Measurements from ENCODE around the gene HLA-DMA.
"Not testable (repeated sequence)": the region's sequence is repeated elsewhere in the genome, so short reads cannot be mapped to it uniquely, and the experiment has no call there.

DNA sequence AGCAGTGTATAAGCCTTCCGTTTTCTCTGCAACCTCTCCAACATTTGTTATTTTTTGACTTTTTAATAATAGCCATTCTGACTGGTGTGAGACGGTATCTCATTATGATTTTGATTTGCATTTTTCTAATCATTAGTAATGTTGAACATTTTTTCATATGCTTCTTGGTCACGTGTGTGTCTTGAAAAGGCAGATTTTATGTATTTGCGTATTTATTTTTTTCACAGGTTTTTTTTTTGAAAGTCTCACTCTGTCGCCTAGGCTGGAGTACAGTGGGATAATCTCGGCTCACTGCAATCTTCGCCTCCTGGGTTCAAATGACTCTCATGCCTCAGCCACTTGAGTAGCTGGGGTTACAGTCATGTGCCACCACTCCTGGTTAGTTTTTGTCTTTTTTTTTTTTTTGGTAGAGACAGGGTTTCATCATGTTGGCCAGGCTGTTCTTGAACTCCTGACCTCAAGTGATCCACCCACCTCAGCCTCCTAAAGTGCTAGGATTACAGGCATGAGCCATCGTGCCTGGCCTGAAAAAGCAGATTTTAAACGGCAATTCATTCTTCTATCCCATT, 10.3 kb downstream of the HLA-DMA start:
- TF ChIP-seq CTCF, POLR2AphosphoS5, POLR2A (IDR thresholded peaks at IDR 0.05): not testable (repeated sequence)

Data from sigmoid colon (tissue), 4 donors.